ENCODE results near the gene COL1A1.

COL1A1 gene

DNA sequence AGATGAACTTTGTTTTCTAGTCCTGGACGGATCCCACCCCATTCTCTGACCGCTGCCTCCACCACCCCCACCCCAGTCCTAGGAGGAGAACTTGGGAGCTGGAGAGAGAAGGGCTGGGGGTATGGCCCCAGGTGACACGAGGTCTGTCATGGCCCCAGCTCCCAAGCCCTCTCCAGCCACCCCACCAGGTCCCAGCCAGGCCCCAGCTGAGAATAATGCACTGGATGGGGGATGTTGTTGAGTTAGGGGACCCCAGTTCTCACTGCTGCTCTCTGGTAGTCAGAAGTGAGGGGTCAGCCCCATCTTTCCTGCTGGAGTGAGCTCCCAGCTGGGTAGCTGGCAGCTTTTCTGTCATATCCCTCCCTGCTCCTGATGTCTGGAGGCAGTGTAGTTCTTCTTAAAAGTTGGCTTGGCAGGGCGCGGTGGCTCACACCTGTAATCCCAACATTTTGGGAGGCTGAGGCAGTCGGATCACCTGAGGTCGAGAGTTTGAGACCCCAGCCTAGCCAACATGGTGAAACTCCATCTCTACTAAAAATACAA is 4.6 kb upstream of the COL1A1 start:
- Histone ChIP-seq H3K27me3 (ENCODE audit: insufficient read depth, low read length) (peaks cover 27% of the 10 kb centered on the region), H3K4me3 (ENCODE audit: low read length) (no peak overlapping the region), H3K27ac (ENCODE audit: low read depth, low read length) (no peak overlapping the region), H3K36me3 (ENCODE audit: insufficient read depth, low read length) (no peaks in the 10 kb centered on the region), H3K9ac (ENCODE audit: low read depth, low read length) (no peak overlapping the region), H3K4me1 (ENCODE audit: insufficient read depth, low read length) (peaks cover 51% of the 10 kb centered on the region), H3K9me3 (ENCODE audit: insufficient read depth, low read depth, low read length) (no peaks in the 10 kb centered on the region)
- 98% methylated on average over 6 of the region's 7 CpGs for WGBS

- H3K4me3 ChIP-seq (ENCODE audit: low read length), result no peak overlapping the region
- H3K4me1 ChIP-seq (ENCODE audit: insufficient read depth, low read length), result peaks cover 44% of the 10 kb centered on the region
- no peak overlapping the region for H3K9ac ChIP-seq (ENCODE audit: low read depth, low read length)
- H3K36me3 ChIP-seq (ENCODE audit: insufficient read depth, low read length), result no peaks in the 10 kb centered on the region
- H3K9me3 ChIP-seq (ENCODE audit: insufficient read depth, low read depth, low read length), result no peaks in the 10 kb centered on the region
- 73% methylated on average over 10 of the region's 10 CpGs for WGBS
- peaks cover 30% of the 10 kb centered on the region for H3K27me3 ChIP-seq (ENCODE audit: insufficient read depth, low read length)
- H3K27ac ChIP-seq (ENCODE audit: low read depth, low read length), result no peak overlapping the region
These were observed 3.9 kb upstream of the COL1A1 start for GRCh38 chr17:50205111-50205962.

GRCh38 chr17:50204431-50204830 is 3.0 kb upstream of the COL1A1 start:
- 93% methylated on average over 2 of the region's 3 CpGs for WGBS
- H3K4me3 ChIP-seq (ENCODE audit: low read length), result no peak overlapping the region
- peaks cover 30% of the 10 kb centered on the region for H3K27me3 ChIP-seq (ENCODE audit: insufficient read depth, low read length)

GRCh38 chr17:50203604-50204345 is 2.3 kb upstream of the COL1A1 start:
- H3K9me3 ChIP-seq (ENCODE audit: insufficient read depth, low read depth, low read length), result no peaks in the 10 kb centered on the region
- WGBS, result 80% methylated on average over 9 of the region's 13 CpGs
- peaks cover 30% of the 10 kb centered on the region for H3K4me1 ChIP-seq (ENCODE audit: insufficient read depth, low read length)
- no peak overlapping the region for H3K4me3 ChIP-seq (ENCODE audit: low read length)
- no peak overlapping the region for H3K9ac ChIP-seq (ENCODE audit: low read depth, low read length)
- H3K36me3 ChIP-seq (ENCODE audit: insufficient read depth, low read length), result peaks cover 2% of the 10 kb centered on the region
- peaks cover 30% of the 10 kb centered on the region for H3K27me3 ChIP-seq (ENCODE audit: insufficient read depth, low read length)
- no peak overlapping the region for H3K27ac ChIP-seq (ENCODE audit: low read depth, low read length)

More at GRCh38 chr17:50204431-50204830, 3.0 kb upstream of the COL1A1 start:
- H3K27ac ChIP-seq (ENCODE audit: low read depth, low read length), result no peak overlapping the region
- H3K4me1 ChIP-seq (ENCODE audit: insufficient read depth, low read length), result peaks cover 35% of the 10 kb centered on the region
- H3K9me3 ChIP-seq (ENCODE audit: insufficient read depth, low read depth, low read length), result no peaks in the 10 kb centered on the region
- H3K9ac ChIP-seq (ENCODE audit: low read depth, low read length), result no peak overlapping the region
- H3K36me3 ChIP-seq (ENCODE audit: insufficient read depth, low read length), result no peaks in the 10 kb centered on the region

DNA sequence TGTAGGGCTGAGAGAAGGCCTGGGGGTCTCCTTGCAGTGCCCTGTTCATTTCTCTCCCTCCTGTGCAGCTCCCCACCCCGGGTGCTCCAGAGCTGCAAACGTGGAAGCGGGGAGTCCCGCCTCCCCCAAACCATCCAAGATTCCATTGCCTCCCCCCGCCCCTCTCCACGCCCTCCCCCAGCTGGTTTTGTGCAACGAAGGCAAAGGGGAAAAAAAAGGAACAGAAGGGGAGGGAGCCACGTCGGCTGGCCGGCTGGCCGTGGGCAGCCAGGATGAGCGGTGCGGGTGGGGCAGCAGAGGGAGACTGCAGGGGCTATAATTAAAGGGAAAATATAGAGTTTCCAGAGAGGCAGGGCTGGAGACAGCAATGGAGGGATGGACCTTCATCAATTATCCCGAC is 1.7 kb upstream of the COL1A1 start:
- H3K36me3 ChIP-seq (ENCODE audit: insufficient read depth, low read length), result peaks cover 8% of the 10 kb centered on the region
- peaks cover 30% of the 10 kb centered on the region for H3K27me3 ChIP-seq (ENCODE audit: insufficient read depth, low read length)
- peaks cover 23% of the 10 kb centered on the region for H3K4me1 ChIP-seq (ENCODE audit: insufficient read depth, low read length)
- H3K4me3 ChIP-seq (ENCODE audit: low read length), result no peak overlapping the region
- H3K9ac ChIP-seq (ENCODE audit: low read depth, low read length), result no peak overlapping the region
- 75% methylated on average over 14 of the region's 14 CpGs for WGBS
- no peaks in the 10 kb centered on the region for H3K9me3 ChIP-seq (ENCODE audit: insufficient read depth, low read depth, low read length)
- no peak overlapping the region for H3K27ac ChIP-seq (ENCODE audit: low read depth, low read length)

DNA sequence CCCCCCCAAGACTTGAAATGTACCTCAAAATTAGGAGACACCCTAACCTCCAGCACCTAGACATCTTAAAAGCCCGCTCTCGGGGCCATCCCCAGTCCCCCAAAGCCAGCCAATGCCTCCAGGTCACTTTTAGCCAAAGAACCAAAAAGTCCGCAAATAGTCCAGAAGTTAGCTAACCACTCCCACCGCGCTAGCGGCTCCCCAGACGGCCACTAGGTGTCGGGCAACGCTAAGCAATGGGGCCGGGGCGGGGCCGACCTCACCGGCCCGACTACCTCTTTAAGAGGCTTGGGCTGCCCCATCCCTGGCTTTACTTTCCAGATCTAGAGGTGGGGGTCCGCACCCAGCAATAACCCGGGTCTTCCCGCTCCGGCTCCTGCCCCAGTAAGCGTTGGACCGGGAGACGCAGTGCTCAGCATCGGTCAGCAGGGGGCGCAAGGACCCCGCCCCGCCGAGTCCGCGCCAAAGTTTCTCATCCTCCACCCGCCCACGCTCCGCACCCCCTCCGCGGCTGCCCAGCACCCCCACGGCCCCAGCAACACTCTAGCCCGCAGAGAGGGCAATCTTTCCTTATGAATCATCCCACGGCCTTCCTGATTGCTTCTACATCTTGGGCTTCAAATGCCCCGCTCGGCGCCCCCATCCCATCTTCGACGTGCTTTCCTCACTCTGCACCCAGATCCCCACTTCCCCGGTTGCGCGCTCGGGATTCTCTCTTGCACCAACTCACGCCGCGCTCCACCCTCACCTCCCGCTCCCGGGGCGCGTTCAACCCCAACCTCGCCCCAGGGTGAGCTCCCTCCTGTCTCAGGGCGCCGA is 765 bp downstream of the COL1A1 start:
- H3K27me3 ChIP-seq (ENCODE audit: insufficient read depth, low read length), result peaks cover 30% of the 10 kb centered on the region
- H3K4me3 ChIP-seq (ENCODE audit: low read length), result peak overlapping the region; percentile 71
- H3K27ac ChIP-seq (ENCODE audit: low read depth, low read length), result no peak overlapping the region; the same call in 1 of the 2 replicates
- no peaks in the 10 kb centered on the region for H3K9me3 ChIP-seq (ENCODE audit: insufficient read depth, low read depth, low read length)
- H3K4me1 ChIP-seq (ENCODE audit: insufficient read depth, low read length), result 0 out of 2 replicates have a peak, but pooled peaks cover 6% of the 10 kb centered on the region
- peak overlapping the region; percentile 51 for H3K9ac ChIP-seq (ENCODE audit: low read depth, low read length)
- H3K36me3 ChIP-seq (ENCODE audit: insufficient read depth, low read length), result peaks cover 32% of the 10 kb centered on the region
- 1% methylated on average over 55 of the region's 55 CpGs for WGBS

DNA sequence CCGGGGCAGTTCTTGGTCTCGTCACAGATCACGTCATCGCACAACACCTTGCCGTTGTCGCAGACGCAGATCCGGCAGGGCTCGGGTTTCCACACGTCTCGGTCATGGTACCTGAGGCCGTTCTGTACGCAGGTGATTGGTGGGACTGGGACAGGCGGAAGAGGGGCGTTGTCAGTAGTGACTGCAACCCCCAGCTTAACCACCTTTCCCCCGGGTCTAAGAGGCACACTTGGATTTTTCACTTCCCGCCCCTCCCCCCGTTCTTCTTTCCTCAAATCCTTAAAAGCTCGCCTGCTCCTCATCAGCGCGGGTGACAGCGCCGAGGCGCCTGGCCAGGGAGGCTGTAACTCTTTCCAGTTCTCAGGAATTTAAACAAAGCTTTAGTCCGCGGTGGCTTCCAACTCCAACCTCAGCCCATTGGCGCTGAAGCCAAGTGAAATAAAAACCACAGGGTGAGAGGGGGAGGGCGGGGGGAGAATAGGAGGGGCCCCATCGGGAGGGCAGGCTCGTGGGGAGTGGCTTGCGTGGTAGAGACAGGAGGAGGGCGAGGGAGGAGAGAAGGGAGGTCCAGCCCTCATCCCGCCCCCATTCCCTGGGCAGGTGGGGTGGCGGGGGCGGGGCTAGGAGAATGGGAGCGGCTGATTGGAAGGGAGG is 1.5 kb downstream of the COL1A1 start:
- H3K27ac ChIP-seq (ENCODE audit: low read depth, low read length), result peak overlapping the region; percentile 32; the same call in 1 of the 2 replicates
- peaks cover 30% of the 10 kb centered on the region for H3K27me3 ChIP-seq (ENCODE audit: insufficient read depth, low read length)
- WGBS, result 1% methylated on average over 33 of the region's 36 CpGs
- peak overlapping the region; percentile 71 for H3K4me3 ChIP-seq (ENCODE audit: low read length)
- no peaks in the 10 kb centered on the region for H3K9me3 ChIP-seq (ENCODE audit: insufficient read depth, low read depth, low read length)
- H3K4me1 ChIP-seq (ENCODE audit: insufficient read depth, low read length), result 0 out of 2 replicates have a peak, but pooled peaks cover 1% of the 10 kb centered on the region
- H3K36me3 ChIP-seq (ENCODE audit: insufficient read depth, low read length), result peaks cover 40% of the 10 kb centered on the region
- H3K9ac ChIP-seq (ENCODE audit: low read depth, low read length), result peak overlapping the region; percentile 26; the same call in 1 of the 2 replicates

GRCh38 chr17:50199211-50199802 is 2.1 kb downstream of the COL1A1 start:
- H3K4me1 ChIP-seq (ENCODE audit: insufficient read depth, low read length), result no peaks in the 10 kb centered on the region
- no peaks in the 10 kb centered on the region for H3K9me3 ChIP-seq (ENCODE audit: insufficient read depth, low read depth, low read length)
- 0 out of 2 replicates have a peak overlapping the region, but pooled peaks have one; percentile 32 for H3K27ac ChIP-seq (ENCODE audit: low read depth, low read length)
- H3K4me3 ChIP-seq (ENCODE audit: low read length), result peak overlapping the region; percentile 71
- H3K36me3 ChIP-seq (ENCODE audit: insufficient read depth, low read length), result peaks cover 46% of the 10 kb centered on the region
- WGBS, result 40% methylated on average over 41 of the region's 41 CpGs
- H3K9ac ChIP-seq (ENCODE audit: low read depth, low read length), result peak overlapping the region; percentile 42; the same call in 1 of the 2 replicates
- peaks cover 30% of the 10 kb centered on the region for H3K27me3 ChIP-seq (ENCODE audit: insufficient read depth, low read length)

- 65% methylated on average over 7 of the region's 7 CpGs for WGBS
- Histone ChIP-seq H3K36me3 (ENCODE audit: insufficient read depth, low read length) (peaks cover 57% of the 10 kb centered on the region), H3K9me3 (ENCODE audit: insufficient read depth, low read depth, low read length) (no peaks in the 10 kb centered on the region), H3K4me1 (ENCODE audit: insufficient read depth, low read length) (no peaks in the 10 kb centered on the region), H3K27ac (ENCODE audit: low read depth, low read length) (no peak overlapping the region), H3K27me3 (ENCODE audit: insufficient read depth, low read length) (peaks cover 22% of the 10 kb centered on the region), H3K4me3 (ENCODE audit: low read length) (peak overlapping the region; percentile 11; the same call in 1 of the 2 replicates), H3K9ac (ENCODE audit: low read depth, low read length) (no peak overlapping the region)
These were observed 3.3 kb downstream of the COL1A1 start for GRCh38 chr17:50198026-50198669.
